Measurements from ENCODE around the gene KRTAP4-1.
"Not testable (repeated sequence)": the region's sequence is repeated elsewhere in the genome, so short reads cannot be mapped to it uniquely, and the experiment has no call there.

Gene KRTAP4-1

GRCh38 chr17:41153856-41154255 is 30.9 kb downstream of the KRTAP4-1 start:
- no peak for DNase-seq (ENCODE audit: low read depth in 1 of 2, low spot score in 1 of 2)
- peaks cover 2% of the 10 kb centered on the region for H3K27me3 ChIP-seq (ENCODE audit: insufficient read depth, poor library complexity, severe bottlenecking)
- no peak for TF ChIP-seq POLR2AphosphoS5 (IDR thresholded peaks at IDR 0.05; ENCODE audit: low read depth)
- TF ChIP-seq CTCF (IDR thresholded peaks at IDR 0.05; ENCODE audit: insufficient read depth, low read length) = no peak
- TF ChIP-seq REST (IDR thresholded peaks at IDR 0.05; ENCODE audit: insufficient replicate concordance, low read depth) = no peak
- no peak overlapping the region for H3K4me3 ChIP-seq (replicated peaks; ENCODE audit: insufficient read depth, low read length)
- no peak overlapping the region for H3K27ac ChIP-seq (replicated peaks)

- Histone ChIP-seq H3K4me3 (replicated peaks; ENCODE audit: insufficient read depth, low read length) (no peak overlapping the region), H3K27me3 (ENCODE audit: insufficient read depth, poor library complexity, severe bottlenecking) (peaks cover 2% of the 10 kb centered on the region), H3K27ac (replicated peaks) (no peak overlapping the region)
- TF ChIP-seq SPI1 (IDR thresholded peaks at IDR 0.05; ENCODE audit: borderline replicate concordance, low read depth) = no peak
- no peak for TF ChIP-seq REST (IDR thresholded peaks at IDR 0.05; ENCODE audit: insufficient replicate concordance, low read depth)
- no peak for TF ChIP-seq CTCF (IDR thresholded peaks at IDR 0.05; ENCODE audit: insufficient read depth, low read length)
- TF ChIP-seq GABPA (IDR thresholded peaks at IDR 0.05; ENCODE audit: low read depth) = no peak
- TF ChIP-seq POLR2AphosphoS5 (IDR thresholded peaks at IDR 0.05; ENCODE audit: low read depth) = no peak
- no peak for DNase-seq (ENCODE audit: low read depth in 1 of 2, low spot score in 1 of 2)
These were observed 33.2 kb downstream of the KRTAP4-1 start for GRCh38 chr17:41151525-41151924.

- Histone ChIP-seq H3K4me3 (replicated peaks; ENCODE audit: insufficient read depth, low read length) (no peak overlapping the region), H3K27me3 (ENCODE audit: insufficient read depth, poor library complexity, severe bottlenecking) (peaks cover 2% of the 10 kb centered on the region), H3K27ac (replicated peaks) (no peak overlapping the region)
- TF ChIP-seq POLR2AphosphoS5 (IDR thresholded peaks at IDR 0.05; ENCODE audit: low read depth) = no peak
- TF ChIP-seq REST (IDR thresholded peaks at IDR 0.05; ENCODE audit: insufficient replicate concordance, low read depth) = no peak
- DNase-seq (ENCODE audit: low read depth in 1 of 2, low spot score in 1 of 2) = no peak
These were observed 34.7 kb downstream of the KRTAP4-1 start for GRCh38 chr17:41150026-41150425.

- no peak within 1 kb of the TSS for H3K27ac ChIP-seq (replicated peaks)
- H3K4me3 ChIP-seq (replicated peaks; ENCODE audit: insufficient read depth, low read length) = no peak within 1 kb of the TSS
- H3K27me3 ChIP-seq (ENCODE audit: insufficient read depth, poor library complexity, severe bottlenecking) = peaks cover 2% of the 10 kb centered on the region
- DNase-seq (ENCODE audit: low read depth in 1 of 2, low spot score in 1 of 2) = no peak
- TF ChIP-seq POLR2AphosphoS5 (IDR thresholded peaks at IDR 0.05; ENCODE audit: low read depth) (no peak), REST (IDR thresholded peaks at IDR 0.05; ENCODE audit: insufficient replicate concordance, low read depth) (peak; percentile 37)
These were observed 35.1 kb downstream of the KRTAP4-1 start, which contains the start of gene KRTAP4-5 for GRCh38 chr17:41149652-41149985. Gene KRTAP4-5, minus strand, starts transcription at chr17:41149825. Its CDS starts 58 bp downstream, at chr17:41149767.

GRCh38 chr17:41148971-41149651 is 35.6 kb downstream of the KRTAP4-1 start:
- H3K27ac ChIP-seq (replicated peaks); H3K27me3 ChIP-seq (ENCODE audit: insufficient read depth, poor library complexity, severe bottlenecking); H3K4me3 ChIP-seq (replicated peaks; ENCODE audit: insufficient read depth, low read length); DNase-seq (ENCODE audit: low read depth in 1 of 2, low spot score in 1 of 2): not testable (repeated sequence)

Data from HL-60 (cell line).